Measurements from ENCODE around the gene VCL. TPM values are rescaled to one million over a fixed set of nuclear protein-coding genes. Genes with fewer than 3 reads are reported as not detected.

Gene VCL
- total RNA-seq, 1 experiment from 2014 or later, result 495 TPM

DNA sequence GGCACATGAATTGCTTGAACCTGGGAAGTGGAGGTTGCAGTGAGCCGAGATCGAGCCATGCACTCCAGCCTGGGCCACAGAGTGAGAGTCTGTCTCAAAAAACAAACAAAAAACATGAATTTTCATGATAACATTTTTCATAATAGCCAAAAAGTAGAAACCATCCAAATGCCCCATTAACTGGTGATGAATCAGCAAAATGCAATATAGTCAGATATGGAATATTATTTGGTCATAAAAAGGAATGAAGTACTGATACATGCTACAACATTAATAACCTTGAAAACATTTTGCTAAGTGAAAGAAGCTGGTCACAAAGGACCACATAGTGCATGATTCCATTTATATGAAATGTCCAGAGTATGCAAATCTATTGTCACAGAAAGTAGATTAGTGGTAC is 24.5 kb upstream of the VCL start:
- H3K27me3 ChIP-seq (ENCODE audit: control insufficient read depth, insufficient read depth, low read length), result no peaks in the 10 kb centered on the region
- POLR2A ChIA-PET, result no interaction called here
- TF ChIP-seq, protein P1, sequence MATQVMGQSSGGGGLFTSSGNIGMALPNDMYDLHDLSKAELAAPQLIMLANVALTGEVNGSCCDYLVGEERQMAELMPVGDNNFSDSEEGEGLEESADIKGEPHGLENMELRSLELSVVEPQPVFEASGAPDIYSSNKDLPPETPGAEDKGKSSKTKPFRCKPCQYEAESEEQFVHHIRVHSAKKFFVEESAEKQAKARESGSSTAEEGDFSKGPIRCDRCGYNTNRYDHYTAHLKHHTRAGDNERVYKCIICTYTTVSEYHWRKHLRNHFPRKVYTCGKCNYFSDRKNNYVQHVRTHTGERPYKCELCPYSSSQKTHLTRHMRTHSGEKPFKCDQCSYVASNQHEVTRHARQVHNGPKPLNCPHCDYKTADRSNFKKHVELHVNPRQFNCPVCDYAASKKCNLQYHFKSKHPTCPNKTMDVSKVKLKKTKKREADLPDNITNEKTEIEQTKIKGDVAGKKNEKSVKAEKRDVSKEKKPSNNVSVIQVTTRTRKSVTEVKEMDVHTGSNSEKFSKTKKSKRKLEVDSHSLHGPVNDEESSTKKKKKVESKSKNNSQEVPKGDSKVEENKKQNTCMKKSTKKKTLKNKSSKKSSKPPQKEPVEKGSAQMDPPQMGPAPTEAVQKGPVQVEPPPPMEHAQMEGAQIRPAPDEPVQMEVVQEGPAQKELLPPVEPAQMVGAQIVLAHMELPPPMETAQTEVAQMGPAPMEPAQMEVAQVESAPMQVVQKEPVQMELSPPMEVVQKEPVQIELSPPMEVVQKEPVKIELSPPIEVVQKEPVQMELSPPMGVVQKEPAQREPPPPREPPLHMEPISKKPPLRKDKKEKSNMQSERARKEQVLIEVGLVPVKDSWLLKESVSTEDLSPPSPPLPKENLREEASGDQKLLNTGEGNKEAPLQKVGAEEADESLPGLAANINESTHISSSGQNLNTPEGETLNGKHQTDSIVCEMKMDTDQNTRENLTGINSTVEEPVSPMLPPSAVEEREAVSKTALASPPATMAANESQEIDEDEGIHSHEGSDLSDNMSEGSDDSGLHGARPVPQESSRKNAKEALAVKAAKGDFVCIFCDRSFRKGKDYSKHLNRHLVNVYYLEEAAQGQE (IDR thresholded peaks at IDR 0.05; ENCODE audit: insufficient read depth in 1 of 2, low read depth in 2 of 2, low read length in 1 of 2), result no peak
- TF ChIP-seq POLR2AphosphoS5 (IDR thresholded peaks at IDR 0.05; ENCODE audit: low read depth, low read length) (no peak), SIN3A (IDR thresholded peaks at IDR 0.05; ENCODE audit: borderline replicate concordance, insufficient read depth, low read depth, low read length) (no peak), TCF7L2 (IDR thresholded peaks at IDR 0.05; ENCODE audit: low read depth, low read length) (no peak)
- TF ChIP-seq, protein P2, sequence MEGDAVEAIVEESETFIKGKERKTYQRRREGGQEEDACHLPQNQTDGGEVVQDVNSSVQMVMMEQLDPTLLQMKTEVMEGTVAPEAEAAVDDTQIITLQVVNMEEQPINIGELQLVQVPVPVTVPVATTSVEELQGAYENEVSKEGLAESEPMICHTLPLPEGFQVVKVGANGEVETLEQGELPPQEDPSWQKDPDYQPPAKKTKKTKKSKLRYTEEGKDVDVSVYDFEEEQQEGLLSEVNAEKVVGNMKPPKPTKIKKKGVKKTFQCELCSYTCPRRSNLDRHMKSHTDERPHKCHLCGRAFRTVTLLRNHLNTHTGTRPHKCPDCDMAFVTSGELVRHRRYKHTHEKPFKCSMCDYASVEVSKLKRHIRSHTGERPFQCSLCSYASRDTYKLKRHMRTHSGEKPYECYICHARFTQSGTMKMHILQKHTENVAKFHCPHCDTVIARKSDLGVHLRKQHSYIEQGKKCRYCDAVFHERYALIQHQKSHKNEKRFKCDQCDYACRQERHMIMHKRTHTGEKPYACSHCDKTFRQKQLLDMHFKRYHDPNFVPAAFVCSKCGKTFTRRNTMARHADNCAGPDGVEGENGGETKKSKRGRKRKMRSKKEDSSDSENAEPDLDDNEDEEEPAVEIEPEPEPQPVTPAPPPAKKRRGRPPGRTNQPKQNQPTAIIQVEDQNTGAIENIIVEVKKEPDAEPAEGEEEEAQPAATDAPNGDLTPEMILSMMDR (IDR thresholded peaks at IDR 0.05), result no peak
- H3K4me3 ChIP-seq (ENCODE audit: low read depth in 2 of 2, low read length in 2 of 2), result no peak overlapping the region
- in situ Hi-C loops (cut with HindIII; ENCODE audit: low pct_unique_long_range_greater_than_20kb, low sequenced_read_pairs), result no loop called here
- H3K36me3 ChIP-seq (ENCODE audit: control insufficient read depth, insufficient read depth, low read length), result no peaks in the 10 kb centered on the region
- peaks cover 12% of the 10 kb centered on the region; the same call in 1 of the 2 replicates for H3K9me3 ChIP-seq (ENCODE audit: control insufficient read depth, insufficient read depth, low read depth, low read length)
- H3K4me1 ChIP-seq (ENCODE audit: control insufficient read depth, insufficient read depth, low read length), result peaks cover 20% of the 10 kb centered on the region
- BruUV-seq (replicated peaks), result no TSS peak
- DNase-seq (ENCODE audit: low read depth, low spot score), result no peak
- no peak overlapping the region for H3K27ac ChIP-seq (ENCODE audit: low read length)
- CTCF ChIA-PET, result no interaction called here
- ATAC-seq, result no peak
- intact Hi-C loops (cut with micrococcal nuclease; ENCODE audit: unreplicated experiment), result no loop called here

DNA sequence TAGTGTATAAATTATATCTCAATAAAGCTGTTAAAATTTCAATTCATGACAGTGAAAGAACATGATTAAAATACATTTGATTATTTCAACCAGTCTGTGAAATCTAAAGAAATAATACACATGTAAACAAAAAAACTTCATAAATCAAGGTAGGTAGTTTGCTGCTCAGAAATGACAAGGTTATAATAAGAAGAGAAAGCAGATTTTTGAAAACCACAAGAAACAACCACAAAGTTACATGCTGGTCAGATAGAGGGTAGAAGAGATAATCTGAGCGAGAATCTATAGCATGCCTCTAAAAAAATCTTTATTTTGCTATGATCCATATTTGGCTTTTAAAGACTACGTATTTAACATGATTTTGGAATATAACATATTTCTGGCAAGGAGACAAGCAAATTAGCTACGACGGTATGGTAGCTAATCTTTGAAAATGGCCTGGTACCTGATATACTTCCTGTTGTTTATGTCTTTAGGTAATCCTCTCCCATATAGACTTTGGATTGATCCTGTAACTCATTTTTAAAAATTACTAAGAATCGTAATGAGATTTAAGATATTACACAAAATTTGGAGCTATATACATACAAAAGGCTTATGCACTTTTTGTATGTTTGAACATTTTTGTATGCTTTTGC is 23.5 kb upstream of the VCL start:
- no TSS peak for BruUV-seq (replicated peaks)
- POLR2A ChIA-PET, result interaction anchor here (0.6 to 0.7 kb wide), 2 partner anchors 62 to 170 kb away, joined by 3 to 7 read pairs; no protein-coding TSS in a partner anchor
- Histone ChIP-seq H3K4me3 (ENCODE audit: low read depth in 2 of 2, low read length in 2 of 2) (no peak overlapping the region), H3K9me3 (ENCODE audit: control insufficient read depth, insufficient read depth, low read depth, low read length) (peaks cover 12% of the 10 kb centered on the region; the same call in 1 of the 2 replicates), H3K27ac (ENCODE audit: low read length) (no peak overlapping the region; the same call in 1 of the 2 replicates), H3K4me1 (ENCODE audit: control insufficient read depth, insufficient read depth, low read length) (peaks cover 14% of the 10 kb centered on the region), H3K36me3 (ENCODE audit: control insufficient read depth, insufficient read depth, low read length) (no peaks in the 10 kb centered on the region), H3K27me3 (ENCODE audit: control insufficient read depth, insufficient read depth, low read length) (no peaks in the 10 kb centered on the region)
- DNase-seq (ENCODE audit: low read depth, low spot score) (no peak), ATAC-seq (no peak)
- in situ Hi-C loops (cut with HindIII; ENCODE audit: low pct_unique_long_range_greater_than_20kb, low sequenced_read_pairs) (no loop called here), intact Hi-C loops (cut with micrococcal nuclease; ENCODE audit: unreplicated experiment) (no loop called here)
- TF ChIP-seq, protein P1 (IDR thresholded peaks at IDR 0.05; ENCODE audit: insufficient read depth in 1 of 2, low read depth in 2 of 2, low read length in 1 of 2), result no peak
- TF ChIP-seq TCF7L2 (IDR thresholded peaks at IDR 0.05; ENCODE audit: low read depth, low read length), result no peak
- no peak for TF ChIP-seq POLR2AphosphoS5 (IDR thresholded peaks at IDR 0.05; ENCODE audit: low read depth, low read length)
- no peak for TF ChIP-seq SIN3A (IDR thresholded peaks at IDR 0.05; ENCODE audit: borderline replicate concordance, insufficient read depth, low read depth, low read length)
- TF ChIP-seq, protein P2 (IDR thresholded peaks at IDR 0.05), result no peak
- CTCF ChIA-PET, result no interaction called here

Data from Panc1 (cell line).